ENCODE measurements around the gene DEFB132. TPM values are rescaled to one million over a fixed set of nuclear protein-coding genes. Genes with fewer than 3 reads are reported as not detected.
"Not testable (repeated sequence)": the region's sequence is repeated elsewhere in the genome, so short reads cannot be mapped to it uniquely, and the experiment has no call there.

Gene DEFB132
- total and polyA plus RNA-seq, 2 donors (not counting 1 experiment from before 2014, with no cell fraction given): not detected

- no peak overlapping the region for H3K27ac ChIP-seq (ENCODE audit: insufficient read depth, low read length)
- H3K36me3 ChIP-seq (ENCODE audit: control insufficient read depth, insufficient read depth, low read length): no peaks in the 10 kb centered on the region
- no peak overlapping the region for H3K4me3 ChIP-seq (replicated peaks in 1 of 4; ENCODE audit: control extremely low read depth in 1 of 4, insufficient read depth in 1 of 4, low read depth in 3 of 4, low read length in 4 of 4)
- no peak for DNase-seq (ENCODE audit: low read depth in 2 of 2)
- H3K9ac ChIP-seq (ENCODE audit: insufficient read depth, low read length): no peak overlapping the region
- TF ChIP-seq EZH2 (IDR thresholded peaks at IDR 0.05; ENCODE audit: low read length, missing control alignments): no peak
- no peak for TF ChIP-seq CTCF (conservative IDR thresholded peaks at IDR 0.05 in 1 of 2, IDR thresholded peaks at IDR 0.05 in 1 of 2; ENCODE audit: low read depth in 1 of 2, low read length in 2 of 2)
- H3K4me2 ChIP-seq (ENCODE audit: extremely low read depth, insufficient read depth, low read length): no peak overlapping the region
- H2AFZ ChIP-seq (ENCODE audit: low read length): no peak overlapping the region
- H3K9me3 ChIP-seq (ENCODE audit: control insufficient read depth, insufficient read depth, low read depth, low read length): no peaks in the 10 kb centered on the region
- no peaks in the 10 kb centered on the region for H3K79me2 ChIP-seq (ENCODE audit: control insufficient read depth, insufficient read depth, low read length)
- no peaks in the 10 kb centered on the region for H3K4me1 ChIP-seq (ENCODE audit: control insufficient read depth, extremely low read depth, insufficient read depth, low read length)
- H4K20me1 ChIP-seq (ENCODE audit: control insufficient read depth, extremely low read depth, insufficient read depth, low read length): no peaks in the 10 kb centered on the region
- H3K27me3 ChIP-seq (ENCODE audit: control insufficient read depth, insufficient read depth, low read length): peaks cover 3% of the 10 kb centered on the region
These were observed 6.2 kb upstream of the DEFB132 start for GRCh38 chr20:251354-251753.

- no peaks in the 10 kb centered on the region for H3K4me1 ChIP-seq (ENCODE audit: control insufficient read depth, extremely low read depth, insufficient read depth, low read length)
- H4K20me1 ChIP-seq (ENCODE audit: control insufficient read depth, extremely low read depth, insufficient read depth, low read length): no peaks in the 10 kb centered on the region
- no peak overlapping the region for H3K4me3 ChIP-seq (replicated peaks in 1 of 4; ENCODE audit: control extremely low read depth in 1 of 4, insufficient read depth in 1 of 4, low read depth in 3 of 4, low read length in 4 of 4)
- H3K4me2 ChIP-seq (ENCODE audit: extremely low read depth, insufficient read depth, low read length): no peak overlapping the region
- no peak overlapping the region for H3K27ac ChIP-seq (ENCODE audit: insufficient read depth, low read length)
- H3K9me3 ChIP-seq (ENCODE audit: control insufficient read depth, insufficient read depth, low read depth, low read length): no peaks in the 10 kb centered on the region
- no peaks in the 10 kb centered on the region for H3K79me2 ChIP-seq (ENCODE audit: control insufficient read depth, insufficient read depth, low read length)
- H2AFZ ChIP-seq (ENCODE audit: low read length): no peak overlapping the region
- no peak for DNase-seq (ENCODE audit: low read depth in 2 of 2)
- no peak overlapping the region for H3K9ac ChIP-seq (ENCODE audit: insufficient read depth, low read length)
- peaks cover 3% of the 10 kb centered on the region for H3K27me3 ChIP-seq (ENCODE audit: control insufficient read depth, insufficient read depth, low read length)
- TF ChIP-seq CTCF (conservative IDR thresholded peaks at IDR 0.05 in 1 of 2, IDR thresholded peaks at IDR 0.05 in 1 of 2; ENCODE audit: low read depth in 1 of 2, low read length in 2 of 2) (no peak), EZH2 (IDR thresholded peaks at IDR 0.05; ENCODE audit: low read length, missing control alignments) (no peak)
- no peaks in the 10 kb centered on the region for H3K36me3 ChIP-seq (ENCODE audit: control insufficient read depth, insufficient read depth, low read length)
These were observed 4.7 kb upstream of the DEFB132 start for GRCh38 chr20:252801-253200.

- H3K27ac ChIP-seq (ENCODE audit: insufficient read depth, low read length); DNase-seq (ENCODE audit: low read depth in 2 of 2); H3K36me3 ChIP-seq (ENCODE audit: control insufficient read depth, insufficient read depth, low read length); H3K4me2 ChIP-seq (ENCODE audit: extremely low read depth, insufficient read depth, low read length); H3K4me1 ChIP-seq (ENCODE audit: control insufficient read depth, extremely low read depth, insufficient read depth, low read length); H3K27me3 ChIP-seq (ENCODE audit: control insufficient read depth, insufficient read depth, low read length); H3K4me3 ChIP-seq (replicated peaks in 1 of 4; ENCODE audit: control extremely low read depth in 1 of 4, insufficient read depth in 1 of 4, low read depth in 3 of 4, low read length in 4 of 4); H3K9ac ChIP-seq (ENCODE audit: insufficient read depth, low read length); H3K79me2 ChIP-seq (ENCODE audit: control insufficient read depth, insufficient read depth, low read length); H3K9me3 ChIP-seq (ENCODE audit: control insufficient read depth, insufficient read depth, low read depth, low read length); H4K20me1 ChIP-seq (ENCODE audit: control insufficient read depth, extremely low read depth, insufficient read depth, low read length); H2AFZ ChIP-seq (ENCODE audit: low read length): not testable (repeated sequence)
These were observed 4.1 kb upstream of the DEFB132 start for GRCh38 chr20:253447-253846.

All from fibroblast of lung (primary cell).